GM12874 (cell line): ENCODE data around the gene UBE2Q2.

Source experiments
- CTCF ChIP-seq: IDR thresholded peaks from 2 replicates; pipeline ENCODE4 v1.5.1; 2011; ENCODE audit warnings: low read depth, mild to moderate bottlenecking, control low read depth, low read length, moderate library complexity; ENCODE audit not compliant: insufficient read depth

The UBE2Q2 gene

GRCh38 chr15:75928680-75929608 is 85.7 kb downstream of the UBE2Q2 start:
- peak; percentile 74 for TF ChIP-seq CTCF

GRCh38 chr15:75929799-75930565 is 86.7 kb downstream of the UBE2Q2 start:
- no peak for TF ChIP-seq CTCF

- TF ChIP-seq CTCF: no peak
These were observed 87.6 kb downstream of the UBE2Q2 start for GRCh38 chr15:75930866-75931265.

- TF ChIP-seq CTCF: no peak
These were observed 99.2 kb downstream of the UBE2Q2 start for GRCh38 chr15:75942464-75942863.

GRCh38 chr15:75943246-75943645 is 100.0 kb downstream of the UBE2Q2 start:
- no peak for TF ChIP-seq CTCF

- no peak for TF ChIP-seq CTCF
These were observed 100.5 kb downstream of the UBE2Q2 start for GRCh38 chr15:75943713-75944215.

- TF ChIP-seq CTCF: no peak
These were observed 102.7 kb downstream of the UBE2Q2 start for GRCh38 chr15:75945953-75946352.
